ENCODE data around the gene ZBTB12.

Gene ZBTB12

GRCh38 chr6:31903957-31904356 is 2.1 kb upstream of the ZBTB12 start:
- Histone ChIP-seq H3K4me1 (ENCODE audit: control insufficient read depth, insufficient read depth, low read length) (peaks cover 11% of the 10 kb centered on the region), H3K9me3 (ENCODE audit: control insufficient read depth, insufficient read depth, low read depth, low read length) (no peaks in the 10 kb centered on the region), H3K4me3 (ENCODE audit: low read depth, low read length) (no peak overlapping the region), H3K36me3 (ENCODE audit: control insufficient read depth in 2 of 2, insufficient read depth in 1 of 2, low read length in 2 of 2) (peaks cover 0 to 4% of the 10 kb centered on the region in 2 experiments; a peak in 1 of 3 replicates), H3K27ac (ENCODE audit: extremely low read depth, low read depth, low read length) (no peak overlapping the region)
- ChIA-PET POLR2A (interaction anchor here (0.7 to 1.2 kb wide), 2 partner anchors 35 to 48 kb away, joined by 3 read pairs; no protein-coding TSS in a partner anchor), CTCF (interaction anchor here (0.6 to 3.8 kb wide), 3 partner anchors 15 to 134 kb away, joined by 3 to 29 read pairs (median 6); no protein-coding TSS in a partner anchor)
- TF ChIP-seq ZNF112 (tag by site-specific recombination; IDR thresholded peaks at IDR 0.05) (no peak), INSM2 (tag by site-specific recombination; IDR thresholded peaks at IDR 0.05) (no peak), ZNF664 (tag by site-specific recombination; IDR thresholded peaks at IDR 0.05) (0 out of 2 replicates have a peak, but pooled peaks have one; percentile 37)

- Histone ChIP-seq H3K36me3 (ENCODE audit: control insufficient read depth in 2 of 2, insufficient read depth in 1 of 2, low read length in 2 of 2) (peaks cover 0 to 4% of the 10 kb centered on the region in 2 experiments; a peak in 1 of 3 replicates), H3K4me3 (ENCODE audit: low read depth, low read length) (peak overlapping the region; percentile 62), H3K9me3 (ENCODE audit: control insufficient read depth, insufficient read depth, low read depth, low read length) (no peaks in the 10 kb centered on the region), H3K4me1 (ENCODE audit: control insufficient read depth, insufficient read depth, low read length) (peaks cover 9% of the 10 kb centered on the region), H3K27ac (ENCODE audit: extremely low read depth, low read depth, low read length) (peak overlapping the region; percentile 9; the same call in 1 of the 2 replicates)
- TF ChIP-seq GLIS2 (tag by site-specific recombination; IDR thresholded peaks at IDR 0.05) (peak; percentile 24; the same call in 1 of the 2 replicates), ZNF23 (tag by site-specific recombination; IDR thresholded peaks at IDR 0.05; ENCODE audit: borderline replicate concordance) (no peak), KLF16 (tag by site-specific recombination; IDR thresholded peaks at IDR 0.05) (peak; percentile 71), SP2 (tag by site-specific recombination; IDR thresholded peaks at IDR 0.05) (peak; percentile 26), ZBTB26 (tag by site-specific recombination; optimal IDR thresholded peaks at IDR 0.05) (peak; percentile 3), PATZ1 (tag by site-specific recombination; IDR thresholded peaks at IDR 0.05) (peak; percentile 49; the same call in 1 of the 2 replicates), ZNF48 (tag by site-specific recombination; IDR thresholded peaks at IDR 0.05) (no peak), KLF1 (tag by site-specific recombination; IDR thresholded peaks at IDR 0.05) (0 out of 2 replicates have a peak, but pooled peaks have one; percentile 24), ZNF362 (tag by site-specific recombination; IDR thresholded peaks at IDR 0.05) (no peak), ZNF341 (tag by site-specific recombination; IDR thresholded peaks at IDR 0.05; ENCODE audit: low read depth) (peak; percentile 84), KLF8 (tag by site-specific recombination; IDR thresholded peaks at IDR 0.05) (peak; percentile 26; the same call in 1 of the 2 replicates), SP3 (tag by site-specific recombination; IDR thresholded peaks at IDR 0.05) (peak; percentile 47), KLF10 (tag by site-specific recombination; IDR thresholded peaks at IDR 0.05) (peak; percentile 69), ZNF248 (tag by site-specific recombination; IDR thresholded peaks at IDR 0.05) (no peak), KLF9 (tag by site-specific recombination; IDR thresholded peaks at IDR 0.05; ENCODE audit: low read depth) (peak; percentile 99)
- ChIA-PET POLR2A (interaction anchor here (0.6 to 2.4 kb wide), 7 partner anchors 11 to 74 kb away, joined by 3 to 12 read pairs (median 6); partner anchors contain the start of genes DXO, HSPA1B and NEU1), CTCF (interaction anchor here (1.2 kb wide), 1 partner anchor 14 kb away, joined by 4 read pairs; no protein-coding TSS in a partner anchor)
Measured at GRCh38 chr6:31901415-31901952, 402 bp downstream of the ZBTB12 start.
